Fibroblast of the aortic adventitia (primary cell): ENCODE results near the gene BGLAP. TPM values are rescaled to one million over a fixed set of nuclear protein-coding genes. Genes with fewer than 3 reads are reported as not detected.

Source experiments
- DNase-seq: peaks from one replicate; pipeline ENCODE4 v3.0.0-alpha.2; 2010; ENCODE audit warnings: low read depth
- H3K4me3 ChIP-seq: 2 replicates; pipeline ENCODE4 v1.5.1; 2011; ENCODE audit warnings: low read depth, mild to moderate bottlenecking, control low read depth, low read length, moderate library complexity
- total RNA-seq: library from RNA; depleted of rRNA; stranded (reverse); fragments of >200 nt; gene quantifications from 2 replicates; pipeline ENCODE4 v1.2.3, GENCODE V29; 2012; ENCODE audit warnings: low replicate concordance
- TF ChIP-seq, protein P1 (sequence below): IDR thresholded peaks from 2 replicates; pipeline ENCODE4 v1.5.1; 2011; ENCODE audit warnings: mild to moderate bottlenecking, low read length, control low read depth, inconsistent platforms; ENCODE audit not compliant: insufficient read depth

Gene BGLAP
- total RNA-seq, 1 donor, result 0.18 TPM

DNA sequence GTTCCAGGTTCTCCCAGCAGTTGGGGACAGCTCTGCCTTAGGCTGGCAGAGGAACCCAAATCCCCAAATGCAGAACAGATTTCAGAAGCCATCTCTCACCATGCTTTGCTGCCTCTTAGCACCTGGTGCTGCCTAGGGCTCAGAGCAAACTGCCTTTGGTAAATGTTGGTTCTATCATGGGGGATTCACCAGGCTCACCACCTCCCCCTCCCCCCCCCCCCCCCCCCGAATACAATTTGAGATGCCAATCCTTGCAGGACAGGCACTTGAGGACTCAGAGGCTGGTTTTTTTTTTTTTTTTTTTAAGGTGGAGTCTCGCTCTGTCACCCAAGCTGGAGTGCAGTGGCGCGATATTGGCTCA lies 6.3 kb downstream of the BGLAP start:
- no peak for DNase-seq
- TF ChIP-seq, protein P1, sequence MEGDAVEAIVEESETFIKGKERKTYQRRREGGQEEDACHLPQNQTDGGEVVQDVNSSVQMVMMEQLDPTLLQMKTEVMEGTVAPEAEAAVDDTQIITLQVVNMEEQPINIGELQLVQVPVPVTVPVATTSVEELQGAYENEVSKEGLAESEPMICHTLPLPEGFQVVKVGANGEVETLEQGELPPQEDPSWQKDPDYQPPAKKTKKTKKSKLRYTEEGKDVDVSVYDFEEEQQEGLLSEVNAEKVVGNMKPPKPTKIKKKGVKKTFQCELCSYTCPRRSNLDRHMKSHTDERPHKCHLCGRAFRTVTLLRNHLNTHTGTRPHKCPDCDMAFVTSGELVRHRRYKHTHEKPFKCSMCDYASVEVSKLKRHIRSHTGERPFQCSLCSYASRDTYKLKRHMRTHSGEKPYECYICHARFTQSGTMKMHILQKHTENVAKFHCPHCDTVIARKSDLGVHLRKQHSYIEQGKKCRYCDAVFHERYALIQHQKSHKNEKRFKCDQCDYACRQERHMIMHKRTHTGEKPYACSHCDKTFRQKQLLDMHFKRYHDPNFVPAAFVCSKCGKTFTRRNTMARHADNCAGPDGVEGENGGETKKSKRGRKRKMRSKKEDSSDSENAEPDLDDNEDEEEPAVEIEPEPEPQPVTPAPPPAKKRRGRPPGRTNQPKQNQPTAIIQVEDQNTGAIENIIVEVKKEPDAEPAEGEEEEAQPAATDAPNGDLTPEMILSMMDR, result no peak
- no peak overlapping the region for H3K4me3 ChIP-seq

DNA sequence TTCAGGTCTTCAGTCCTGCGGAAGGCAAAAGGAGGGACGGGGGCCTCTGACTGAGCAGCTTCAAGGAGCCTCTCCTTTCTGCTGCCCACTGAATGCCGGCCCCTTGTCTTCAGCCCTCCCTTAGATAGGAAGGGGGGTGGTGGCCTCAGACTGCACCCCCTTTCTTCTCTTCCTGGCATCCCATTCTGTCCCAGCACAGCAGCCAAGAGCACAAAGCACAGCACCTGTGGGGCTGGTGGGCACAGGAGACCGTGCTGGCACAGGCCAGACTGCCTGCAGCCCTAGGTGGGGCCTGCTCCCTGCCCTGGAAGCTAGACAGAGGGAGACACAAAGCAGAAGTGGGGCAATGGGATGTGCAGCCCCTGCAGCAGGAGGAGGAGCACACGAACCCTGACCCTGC lies 7.6 kb downstream of the BGLAP start:
- TF ChIP-seq, protein P1, result no peak
- H3K4me3 ChIP-seq, result no peak overlapping the region
- no peak for DNase-seq

DNA sequence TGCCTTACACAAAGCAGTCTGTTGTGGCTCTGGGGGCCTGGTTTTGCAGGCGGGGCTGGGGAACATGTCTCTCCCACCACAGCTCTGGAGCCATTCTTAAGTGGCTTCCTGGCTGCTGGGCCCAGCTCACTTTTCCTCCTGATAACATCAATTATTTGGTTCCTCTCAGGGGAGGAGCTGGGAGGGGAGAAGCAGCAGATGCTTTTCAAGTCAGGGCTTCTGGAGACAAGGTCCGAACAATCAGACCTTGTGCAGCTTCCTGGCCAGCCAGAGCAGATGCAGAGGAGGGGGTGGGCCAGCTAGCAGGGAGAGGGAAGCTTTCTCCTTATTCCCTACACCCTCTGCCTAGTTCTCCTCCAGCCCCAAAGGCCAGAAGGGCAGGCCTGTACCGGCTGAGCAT lies 9.5 kb downstream of the BGLAP start:
- TF ChIP-seq, protein P1, result no peak
- no peak for DNase-seq
- no peak overlapping the region for H3K4me3 ChIP-seq

DNA sequence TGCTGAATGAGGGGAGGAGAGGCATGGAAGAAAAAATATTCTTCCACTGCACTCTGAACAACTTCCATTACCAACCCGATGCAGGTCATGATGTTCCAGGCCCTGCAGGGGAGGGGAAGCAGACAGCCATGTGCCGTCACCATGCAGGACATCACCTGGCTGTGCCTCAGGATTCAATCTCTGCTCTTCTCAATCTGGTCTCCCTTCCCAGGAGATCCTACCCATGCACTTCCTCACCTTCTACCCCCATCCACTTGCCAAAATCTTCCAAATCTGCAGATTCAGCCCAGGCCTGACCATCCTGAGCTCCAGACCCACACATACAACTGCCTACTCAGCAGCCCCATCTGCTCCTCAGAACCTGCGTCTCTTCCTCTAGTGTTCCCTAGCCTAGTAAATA lies 11.7 kb downstream of the BGLAP start:
- TF ChIP-seq, protein P1, result no peak
- no peak for DNase-seq
- H3K4me3 ChIP-seq, result no peak overlapping the region

DNA sequence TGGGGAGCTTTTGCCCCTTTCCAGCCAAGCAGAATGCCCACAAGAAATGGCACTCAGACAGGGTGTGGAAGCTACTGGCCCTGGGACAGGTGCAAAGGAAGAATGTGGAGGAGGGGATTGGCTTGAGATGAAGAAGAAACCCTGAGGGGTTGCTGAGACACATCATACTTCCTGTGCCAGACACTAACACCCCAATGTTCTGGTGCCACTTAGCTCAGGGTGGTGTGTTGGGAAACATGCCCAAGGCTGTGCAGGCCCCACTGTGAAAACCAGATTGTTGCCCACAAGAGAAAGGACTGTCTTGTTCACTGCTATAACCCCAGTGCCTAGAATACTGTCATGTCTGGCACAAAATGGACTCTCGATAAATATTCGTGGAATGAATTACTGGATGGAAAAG lies 15.7 kb downstream of the BGLAP start:
- H3K4me3 ChIP-seq, result no peak overlapping the region
- no peak for DNase-seq
- TF ChIP-seq, protein P1, result no peak

DNA sequence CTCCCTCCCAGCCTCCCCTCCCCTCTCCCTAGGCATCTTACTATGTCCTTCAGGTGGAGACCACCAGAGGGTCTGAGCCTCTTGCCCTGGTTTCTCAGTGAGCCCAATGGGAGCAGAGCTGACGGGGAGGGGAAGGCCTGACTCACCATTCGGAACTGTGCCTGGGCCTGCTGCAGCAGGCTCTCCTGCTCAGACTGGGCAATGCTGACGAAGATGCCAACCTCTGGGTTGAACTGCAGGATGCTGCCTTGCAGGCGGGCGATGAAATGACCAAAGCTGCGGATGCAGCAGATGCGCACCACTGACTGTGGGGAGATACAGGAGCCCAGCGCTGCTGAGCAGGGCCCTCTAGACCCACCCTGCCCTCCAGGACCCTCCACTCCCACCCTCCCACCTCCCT lies 16.9 kb downstream of the BGLAP start:
- no peak overlapping the region for H3K4me3 ChIP-seq
- DNase-seq, result no peak

DNA sequence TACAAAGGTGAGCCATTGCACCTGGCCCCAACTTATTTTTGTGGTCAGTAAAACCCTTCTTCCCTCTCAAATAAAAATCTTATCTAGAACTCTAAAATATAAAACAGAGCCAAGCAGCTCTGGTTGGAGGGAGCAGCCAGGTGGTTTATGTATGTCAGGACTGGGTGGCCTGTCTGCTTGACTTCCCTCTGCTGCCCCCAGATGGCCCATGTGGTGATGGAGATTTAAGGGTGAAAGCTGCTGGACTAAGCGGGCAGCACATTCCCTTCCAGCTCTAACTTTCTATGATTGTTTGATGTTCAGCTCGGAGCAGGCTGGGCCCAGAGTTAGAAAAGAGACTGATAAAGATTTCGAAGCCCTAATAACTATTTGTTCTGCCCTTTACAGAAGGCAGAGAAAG lies 17.8 kb downstream of the BGLAP start:
- TF ChIP-seq, protein P1, result no peak
- DNase-seq, result no peak
- no peak overlapping the region for H3K4me3 ChIP-seq

More for the DNA sequence above, 16.9 kb downstream of the BGLAP start:
- TF ChIP-seq, protein P1, result no peak
